Activated T-cell treated with anti-CD3 and anti-CD28 coated beads for 4 hours (primary cell): Measurements from ENCODE around the gene CISD1.

Source experiments
- DNase-seq: peaks from one replicate; pipeline ENCODE4 v3.0.0-alpha.2; 2020

CISD1 gene

GRCh38 chr10:58266003-58266825 is 2.7 kb upstream of the CISD1 start:
- DNase-seq, result no peak

GRCh38 chr10:58266826-58267712 is 1.9 kb upstream of the CISD1 start:
- peak; percentile 11 for DNase-seq

GRCh38 chr10:58267713-58268453 is 1.1 kb upstream of the CISD1 start, which contains the start of gene IPMK:
Gene IPMK, minus strand, starts transcription at chr10:58267894. Its CDS starts 283 bp downstream, at chr10:58267611.
- peak; percentile 83 for DNase-seq

GRCh38 chr10:58268454-58268945 is 462 bp upstream of the CISD1 start:
- no peak for DNase-seq

- DNase-seq, result no peak
These were observed 874 bp downstream of the CISD1 start for GRCh38 chr10:58269782-58270290.

- DNase-seq, result no peak
These were observed 6.3 kb downstream of the CISD1 start for GRCh38 chr10:58275261-58275660.

GRCh38 chr10:58275908-58276307 is 6.9 kb downstream of the CISD1 start:
- DNase-seq, result no peak

GRCh38 chr10:58278274-58278961 is 9.5 kb downstream of the CISD1 start:
- no peak for DNase-seq

GRCh38 chr10:58278962-58279307 is 10.0 kb downstream of the CISD1 start:
- DNase-seq, result no peak

GRCh38 chr10:58280477-58280876 is 11.5 kb downstream of the CISD1 start:
- DNase-seq, result no peak

GRCh38 chr10:58281092-58281752 is 12.3 kb downstream of the CISD1 start:
- DNase-seq, result no peak

- no peak for DNase-seq
These were observed 13.7 kb downstream of the CISD1 start for GRCh38 chr10:58282615-58283014.

GRCh38 chr10:58291538-58292174 is 22.7 kb downstream of the CISD1 start:
- peak; percentile 11 for DNase-seq

- DNase-seq, result no peak
These were observed 25.0 kb downstream of the CISD1 start for GRCh38 chr10:58293989-58294388.

- peak; percentile 56 for DNase-seq
These were observed 30.6 kb downstream of the CISD1 start for GRCh38 chr10:58299580-58299979.

GRCh38 chr10:58300676-58301075 is 31.7 kb downstream of the CISD1 start:
- DNase-seq, result no peak

GRCh38 chr10:58302254-58302653 is 33.3 kb downstream of the CISD1 start:
- no peak for DNase-seq

GRCh38 chr10:58304099-58304633 is 35.2 kb downstream of the CISD1 start:
- DNase-seq, result no peak

GRCh38 chr10:58305821-58306220 is 36.9 kb downstream of the CISD1 start:
- no peak for DNase-seq

GRCh38 chr10:58307676-58308075 is 38.7 kb downstream of the CISD1 start:
- DNase-seq, result no peak

GRCh38 chr10:58311026-58311425 is 42.1 kb downstream of the CISD1 start:
- DNase-seq, result no peak
